ENCODE measurements around the gene HMOX1.
A peak's percentile ranks its signal among the peaks of the same experiment; 100 is the strongest.

HMOX1 gene, protein sequence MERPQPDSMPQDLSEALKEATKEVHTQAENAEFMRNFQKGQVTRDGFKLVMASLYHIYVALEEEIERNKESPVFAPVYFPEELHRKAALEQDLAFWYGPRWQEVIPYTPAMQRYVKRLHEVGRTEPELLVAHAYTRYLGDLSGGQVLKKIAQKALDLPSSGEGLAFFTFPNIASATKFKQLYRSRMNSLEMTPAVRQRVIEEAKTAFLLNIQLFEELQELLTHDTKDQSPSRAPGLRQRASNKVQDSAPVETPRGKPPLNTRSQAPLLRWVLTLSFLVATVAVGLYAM

DNA sequence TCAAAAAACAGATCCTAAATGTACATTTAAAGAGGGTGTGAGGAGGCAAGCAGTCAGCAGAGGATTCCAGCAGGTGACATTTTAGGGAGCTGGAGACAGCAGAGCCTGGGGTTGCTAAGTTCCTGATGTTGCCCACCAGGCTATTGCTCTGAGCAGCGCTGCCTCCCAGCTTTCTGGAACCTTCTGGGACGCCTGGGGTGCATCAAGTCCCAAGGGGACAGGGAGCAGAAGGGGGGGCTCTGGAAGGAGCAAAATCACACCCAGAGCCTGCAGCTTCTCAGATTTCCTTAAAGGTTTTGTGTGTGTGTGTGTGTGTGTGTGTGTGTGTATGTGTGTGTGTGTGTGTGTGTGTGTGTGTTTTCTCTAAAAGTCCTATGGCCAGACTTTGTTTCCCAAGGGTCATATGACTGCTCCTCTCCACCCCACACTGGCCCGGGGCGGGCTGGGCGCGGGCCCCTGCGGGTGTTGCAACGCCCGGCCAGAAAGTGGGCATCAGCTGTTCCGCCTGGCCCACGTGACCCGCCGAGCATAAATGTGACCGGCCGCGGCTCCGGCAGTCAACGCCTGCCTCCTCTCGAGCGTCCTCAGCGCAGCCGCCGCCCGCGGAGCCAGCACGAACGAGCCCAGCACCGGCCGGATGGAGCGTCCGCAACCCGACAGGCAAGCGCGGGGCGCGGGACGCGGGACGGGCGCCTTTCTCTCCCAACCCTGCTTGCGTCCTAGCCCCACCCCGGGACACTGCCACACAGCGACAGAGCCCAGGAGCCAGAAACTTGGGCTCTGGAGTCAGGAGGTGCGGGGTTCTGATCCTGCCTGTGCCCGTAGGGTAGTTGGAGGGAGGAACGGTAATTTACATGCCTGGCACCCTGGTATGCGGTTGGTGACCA is at the start of gene HMOX1:
HMOX1 (plus strand) TSS at position 560 of the 887 bp plus-strand sequence; CDS start at position 638, 78 bp downstream.
- DNase-seq, result peak; percentile 57

DNA sequence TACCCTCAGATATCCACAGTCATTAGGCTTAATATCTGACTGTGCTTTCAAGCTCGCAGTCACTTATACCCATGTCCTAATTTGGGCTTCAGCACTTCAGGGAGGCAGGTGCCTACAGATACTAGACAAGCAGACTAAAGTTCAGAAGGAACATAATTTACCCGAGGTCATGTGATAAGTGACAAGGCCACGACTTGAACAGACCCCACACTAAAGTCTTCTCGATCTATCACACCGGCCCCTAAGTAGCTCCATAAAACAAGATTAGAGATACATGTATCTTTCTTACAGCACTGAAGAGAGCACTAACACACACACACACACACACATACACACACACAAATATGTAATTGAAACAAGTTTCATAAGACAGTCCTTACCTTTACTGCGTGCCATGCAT is 48.6 kb upstream of the HMOX1 start:
- DNase-seq, result no peak

DNA sequence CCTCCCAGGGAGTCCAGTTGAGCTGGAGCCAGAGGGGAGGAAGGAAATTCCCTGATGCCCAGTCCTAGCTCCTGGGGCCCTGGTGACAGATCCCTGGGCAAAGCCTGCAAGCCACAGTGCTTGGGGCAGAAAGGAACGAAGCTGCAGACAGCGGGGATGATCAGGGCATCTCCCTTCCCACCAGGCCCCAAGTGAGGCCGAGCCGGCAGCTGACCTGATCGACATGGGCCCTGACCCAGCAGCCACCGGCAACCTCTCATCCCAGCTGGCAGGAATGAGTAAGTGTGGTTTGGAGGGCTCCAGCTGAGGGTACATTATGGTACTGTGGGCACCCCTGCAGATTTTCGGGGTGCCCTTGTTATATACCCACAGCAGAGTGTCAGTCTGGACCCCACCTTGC is 47.7 kb upstream of the HMOX1 start:
- DNase-seq, result no peak

DNA sequence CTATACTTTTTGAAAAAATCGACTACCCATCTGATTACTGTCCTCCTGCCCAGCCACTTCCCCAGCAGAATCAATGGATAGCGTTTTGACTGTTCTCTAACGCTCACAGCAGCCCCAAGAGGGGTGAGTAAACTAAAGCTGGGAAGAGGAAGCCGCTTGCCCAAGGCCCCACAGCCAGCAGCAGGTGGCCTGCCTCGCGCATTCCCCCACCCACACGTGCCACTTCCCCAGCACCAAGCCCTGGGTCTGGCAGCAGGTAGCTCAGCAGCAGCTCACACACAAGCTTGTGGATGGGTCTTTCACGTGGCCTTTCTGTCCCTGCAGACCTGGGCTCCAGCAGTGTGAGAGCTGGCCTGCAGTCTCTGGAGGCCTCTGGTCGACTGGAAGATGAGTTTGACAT is 46.9 kb upstream of the HMOX1 start:
- DNase-seq, result peak; percentile 17

DNA sequence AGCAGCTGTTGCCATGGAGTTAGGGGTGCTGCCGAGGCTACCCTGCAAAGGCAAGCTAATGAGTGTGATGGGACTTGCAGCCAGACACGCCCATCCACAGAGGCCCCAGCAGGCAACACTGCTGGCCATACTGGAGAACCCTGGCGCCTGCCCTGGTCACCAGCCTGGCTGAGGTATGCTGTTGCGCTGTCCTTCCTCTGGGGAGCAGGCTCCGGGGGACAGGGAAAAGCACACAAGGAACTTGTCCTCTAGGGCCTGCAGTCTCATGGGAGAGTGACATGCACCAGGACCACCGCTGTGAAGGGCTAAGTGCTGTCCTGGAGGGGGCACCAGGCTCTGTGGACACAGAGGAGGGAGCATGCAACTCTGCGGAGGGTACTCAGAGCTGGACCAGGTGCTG is 45.4 kb upstream of the HMOX1 start:
- DNase-seq, result no peak

DNA sequence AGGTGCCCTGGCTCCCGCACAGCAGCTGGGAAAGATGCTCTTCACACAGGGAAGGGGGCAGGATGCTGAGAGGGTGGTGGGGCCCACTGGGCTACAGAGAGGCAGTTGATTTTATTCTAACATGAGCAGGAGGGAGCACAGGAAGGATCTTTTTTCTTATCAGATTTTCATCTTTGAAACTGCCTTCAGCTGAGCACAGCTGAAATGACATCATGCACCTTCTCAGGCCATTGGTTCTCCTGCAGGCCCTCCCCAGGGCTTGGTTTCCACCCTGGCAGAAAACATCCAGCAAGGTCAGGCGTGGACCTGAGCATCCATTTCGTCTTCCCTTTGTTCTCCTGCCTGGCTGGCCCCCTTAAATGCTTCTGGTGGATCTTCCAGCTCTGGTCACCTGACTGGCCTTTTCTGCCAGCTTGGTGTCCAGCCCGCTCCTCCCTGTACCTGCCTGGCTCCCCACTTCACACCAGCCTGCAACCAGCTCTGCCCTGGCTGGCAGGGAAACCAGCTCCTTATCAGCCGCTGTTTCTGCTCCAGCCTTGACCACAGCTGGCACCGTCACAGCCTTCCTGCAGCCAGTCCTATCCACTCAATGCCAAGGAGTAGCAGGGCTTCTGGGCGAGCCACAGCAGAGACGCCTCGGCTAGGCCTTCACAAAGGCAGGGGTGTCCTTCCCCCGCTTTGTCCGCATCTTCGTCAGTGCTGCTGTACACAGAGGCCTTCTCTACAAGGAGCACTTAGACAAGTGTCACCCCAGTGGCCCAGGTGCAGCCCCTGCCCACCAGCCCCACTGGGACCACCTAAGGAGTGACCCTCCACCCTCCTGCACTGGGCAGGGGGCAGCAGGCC is 44.7 kb upstream of the HMOX1 start:
- DNase-seq, result no peak

DNA sequence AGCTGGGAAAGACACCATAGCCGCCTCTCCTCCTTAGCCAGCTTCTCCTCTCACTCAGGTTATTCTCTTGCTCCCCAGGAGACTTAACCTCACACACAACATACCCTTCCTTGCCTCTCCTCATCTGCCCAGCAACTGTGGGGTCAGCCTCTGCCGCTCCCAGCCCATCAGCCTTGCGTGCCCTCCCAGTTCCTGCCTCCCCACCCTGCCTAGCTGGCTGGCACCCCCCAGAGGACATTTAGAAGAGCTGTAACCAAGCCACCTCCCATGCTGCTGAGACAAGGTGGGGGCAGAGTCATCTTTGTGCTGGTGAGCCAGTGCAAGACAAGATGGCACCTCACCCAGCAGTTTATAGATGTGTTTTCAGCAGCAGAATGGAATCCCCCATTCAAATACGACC is 43.0 kb upstream of the HMOX1 start:
- DNase-seq, result peak; percentile 30

DNA sequence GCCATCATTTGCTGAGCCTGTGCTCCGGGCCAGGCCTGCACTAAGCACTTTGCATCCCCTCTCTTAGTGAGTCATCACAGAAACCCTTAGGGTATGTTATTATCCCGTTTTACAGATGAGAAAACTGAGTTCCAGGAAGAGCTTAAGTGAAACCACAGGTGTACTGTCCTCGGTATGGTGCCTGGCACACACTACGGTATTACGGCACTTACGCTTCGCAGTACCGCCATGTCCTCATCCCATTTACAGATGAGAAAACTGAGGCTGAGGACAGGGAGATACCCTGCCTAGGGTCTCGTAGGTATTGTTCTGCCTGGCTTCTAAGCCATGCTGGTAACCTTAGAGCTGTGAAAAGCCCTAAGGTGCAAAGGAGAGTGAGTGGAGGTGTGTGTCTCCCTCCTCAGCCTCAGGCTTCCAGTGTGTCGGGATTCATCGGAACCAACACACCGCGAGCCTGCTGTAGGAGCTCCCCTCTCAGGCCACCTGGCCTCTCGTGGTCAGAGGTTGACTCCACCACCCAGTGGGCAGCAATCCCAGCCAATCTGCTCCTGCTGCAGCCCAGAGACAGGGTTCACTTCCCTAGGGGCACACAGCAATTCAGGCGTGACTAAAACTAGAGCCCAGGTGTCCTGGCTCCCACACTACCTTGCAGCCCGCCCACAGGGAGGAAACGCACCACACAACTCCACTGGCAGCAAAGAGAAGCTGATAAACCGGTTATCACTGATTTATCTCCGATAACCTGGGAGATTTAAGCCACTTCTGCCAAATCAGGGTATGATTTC is 39.6 kb upstream of the HMOX1 start:
- no peak for DNase-seq

DNA sequence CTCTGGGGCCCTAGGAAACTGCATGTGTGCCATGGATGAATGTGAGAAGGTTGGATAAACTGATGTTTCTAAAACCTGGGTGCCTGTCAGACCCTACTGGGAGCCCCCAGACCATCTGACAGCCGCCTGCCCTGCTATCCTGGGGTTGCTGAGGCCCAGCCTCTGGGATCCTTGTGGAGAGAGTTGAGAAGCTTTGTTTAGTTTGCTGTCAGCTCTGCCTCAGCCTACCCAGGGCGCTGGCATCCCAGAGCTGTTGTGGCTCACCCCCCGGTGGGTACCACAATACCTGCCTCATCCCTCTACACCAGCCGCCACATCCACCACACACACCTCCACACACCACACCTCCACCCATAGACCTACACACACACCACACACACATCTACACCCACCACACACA is 38.5 kb upstream of the HMOX1 start:
- no peak for DNase-seq

DNA sequence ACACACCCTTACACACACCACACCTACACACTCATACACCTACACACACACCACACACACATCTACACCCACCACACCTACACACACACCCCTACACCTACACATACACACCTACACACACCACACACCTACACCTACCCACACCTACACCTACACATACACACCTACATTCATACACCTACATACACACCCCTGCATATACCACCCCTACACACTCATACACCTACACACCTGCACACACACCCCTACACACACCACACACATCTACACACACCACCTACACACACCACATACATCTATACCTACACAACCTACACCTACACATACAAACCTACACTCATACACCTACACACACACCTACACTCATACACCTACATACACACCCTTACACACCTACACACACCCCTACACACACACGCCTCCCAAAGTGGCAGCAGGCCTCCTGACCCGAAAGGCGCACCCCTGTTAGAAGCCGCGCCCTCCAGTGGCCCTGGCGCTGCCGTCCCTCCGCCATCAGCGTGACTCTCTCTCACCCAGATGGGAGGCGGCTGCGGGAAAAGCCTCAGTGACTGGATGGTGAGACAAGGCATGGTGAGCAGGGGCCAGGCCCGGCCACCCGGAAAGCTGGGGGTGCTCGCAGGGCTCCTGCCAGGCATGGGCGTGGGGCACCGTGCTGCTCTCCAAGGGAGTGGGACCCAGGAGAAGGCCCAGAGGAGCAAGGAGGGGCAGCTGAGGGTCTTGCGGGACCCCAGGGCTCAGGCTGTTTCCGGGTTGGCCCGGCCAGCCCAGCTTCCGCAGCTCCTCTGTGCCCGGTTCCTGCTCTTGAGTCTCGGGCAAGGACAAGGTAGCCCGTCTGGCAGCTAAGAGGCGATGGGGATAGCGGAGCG is 37.0 kb upstream of the HMOX1 start:
- no peak for DNase-seq

DNA sequence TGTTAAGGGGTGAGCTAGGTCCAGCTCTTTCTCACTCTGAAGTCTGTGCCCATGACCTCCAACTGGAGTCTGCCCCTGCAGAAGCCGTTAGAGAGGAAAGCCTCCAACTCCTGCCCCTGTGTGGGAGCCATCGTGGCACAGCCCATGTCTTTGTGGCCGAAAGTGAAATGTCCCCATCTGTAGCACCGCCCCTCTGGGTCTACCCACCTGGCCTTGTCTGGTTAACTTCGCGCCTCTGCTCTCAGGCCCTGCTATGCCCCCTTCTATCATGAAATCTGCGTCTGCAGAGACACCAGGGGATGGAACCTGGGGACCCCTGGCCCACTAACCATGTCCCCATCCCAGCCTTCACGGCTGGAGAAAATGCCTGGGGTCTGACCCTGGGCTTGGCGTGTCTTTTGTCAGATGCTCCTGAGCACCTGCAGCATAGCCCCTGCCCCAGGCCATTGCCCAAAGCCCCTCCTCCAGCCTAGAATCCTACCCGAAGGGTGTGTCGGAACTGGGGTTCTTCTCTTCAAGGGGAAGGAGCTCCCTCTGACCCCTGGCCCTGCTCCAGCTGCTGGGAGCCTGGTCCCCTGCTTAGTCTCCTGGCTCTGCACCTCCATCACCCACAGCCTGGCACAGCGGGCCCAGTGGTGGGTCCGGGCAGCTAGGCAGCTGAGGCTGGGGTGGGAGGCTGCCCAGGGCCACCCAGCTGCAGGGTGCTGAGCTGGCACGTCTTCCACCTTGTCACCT is 35.8 kb upstream of the HMOX1 start:
- no peak for DNase-seq

DNA sequence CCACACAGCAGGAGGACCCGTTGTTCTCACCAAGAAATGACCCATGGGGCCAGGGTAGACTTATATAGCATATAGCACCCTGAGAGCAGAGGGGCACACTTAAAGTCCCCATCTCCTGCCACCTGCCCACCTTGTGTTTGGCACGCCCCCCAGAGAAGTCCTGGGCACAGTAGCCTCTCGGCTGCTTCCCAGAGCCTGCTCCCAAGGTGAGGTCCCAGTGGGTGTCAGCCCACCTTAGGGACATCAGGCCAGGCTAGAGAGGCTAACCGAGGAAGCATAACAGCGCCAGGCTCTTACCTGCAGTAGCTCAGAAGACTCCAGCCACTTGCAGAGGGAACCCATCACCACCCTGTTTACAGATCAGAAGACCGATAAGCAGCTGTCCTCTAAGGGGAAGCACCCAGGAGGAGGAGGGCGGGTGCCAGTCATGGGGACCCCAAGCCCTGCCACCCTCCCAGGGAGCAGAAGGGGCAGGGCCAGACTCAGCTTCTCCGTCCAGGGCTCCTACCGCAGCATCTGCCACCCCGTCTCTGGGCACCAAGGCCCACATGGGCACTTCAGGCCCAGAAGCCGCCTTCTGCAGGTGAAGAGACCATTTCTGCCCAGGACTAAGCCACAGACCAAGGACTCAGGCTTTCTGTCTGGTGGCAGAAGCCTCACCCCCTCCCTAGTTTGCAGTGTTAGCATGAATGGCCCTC is 34.9 kb upstream of the HMOX1 start:
- no peak for DNase-seq

DNA sequence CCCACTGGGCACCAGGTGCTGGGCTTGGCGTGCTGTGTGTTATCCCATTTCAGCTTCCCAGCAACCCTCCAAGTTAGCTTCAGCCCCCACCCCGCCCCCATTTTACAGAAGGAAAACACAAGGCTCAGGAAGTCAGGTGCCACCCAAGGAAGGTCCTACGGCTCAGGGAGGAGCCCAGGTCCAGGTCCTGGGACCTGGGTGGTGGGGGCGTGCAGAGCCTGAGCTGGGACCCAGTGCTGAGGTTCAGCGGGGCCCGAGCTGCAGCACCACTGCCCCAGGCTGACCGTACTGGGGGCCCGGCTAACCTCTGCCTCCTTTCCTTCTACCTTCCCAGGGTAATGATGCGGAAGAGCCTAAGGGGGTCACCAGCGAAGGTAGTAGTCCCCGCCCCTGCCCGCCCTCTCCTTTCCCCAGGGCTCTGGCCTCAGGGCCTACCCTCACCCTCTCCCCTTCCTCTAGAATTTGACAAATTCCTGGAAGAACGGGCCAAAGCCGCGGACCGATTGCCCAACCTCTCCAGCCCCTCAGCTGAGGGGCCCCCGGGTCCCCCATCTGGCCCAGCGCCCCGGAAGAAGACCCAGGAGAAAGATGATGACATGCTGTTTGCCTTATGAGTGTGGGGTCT is 34.2 kb upstream of the HMOX1 start:
- DNase-seq, result no peak

DNA sequence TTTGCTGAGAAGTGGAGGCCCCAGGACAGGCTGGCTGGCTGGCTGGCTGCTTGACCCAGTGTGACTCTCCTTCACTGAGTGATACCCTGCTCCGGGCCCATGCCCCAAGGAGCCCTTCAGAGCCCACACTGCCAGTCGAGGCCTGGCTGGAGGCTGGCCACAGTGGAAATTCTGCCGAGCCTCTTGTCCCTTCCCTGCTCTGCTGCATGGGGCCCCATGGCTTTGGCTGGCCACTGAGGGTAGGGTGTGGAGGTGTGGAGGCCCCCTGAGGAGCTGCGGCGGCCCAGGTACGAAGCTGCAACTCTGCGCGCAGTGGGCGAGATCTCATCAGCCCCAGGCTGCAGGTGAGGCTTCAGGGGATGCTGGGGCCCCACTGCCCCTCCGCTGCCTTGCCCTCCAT is 33.4 kb upstream of the HMOX1 start:
- DNase-seq, result no peak

DNA sequence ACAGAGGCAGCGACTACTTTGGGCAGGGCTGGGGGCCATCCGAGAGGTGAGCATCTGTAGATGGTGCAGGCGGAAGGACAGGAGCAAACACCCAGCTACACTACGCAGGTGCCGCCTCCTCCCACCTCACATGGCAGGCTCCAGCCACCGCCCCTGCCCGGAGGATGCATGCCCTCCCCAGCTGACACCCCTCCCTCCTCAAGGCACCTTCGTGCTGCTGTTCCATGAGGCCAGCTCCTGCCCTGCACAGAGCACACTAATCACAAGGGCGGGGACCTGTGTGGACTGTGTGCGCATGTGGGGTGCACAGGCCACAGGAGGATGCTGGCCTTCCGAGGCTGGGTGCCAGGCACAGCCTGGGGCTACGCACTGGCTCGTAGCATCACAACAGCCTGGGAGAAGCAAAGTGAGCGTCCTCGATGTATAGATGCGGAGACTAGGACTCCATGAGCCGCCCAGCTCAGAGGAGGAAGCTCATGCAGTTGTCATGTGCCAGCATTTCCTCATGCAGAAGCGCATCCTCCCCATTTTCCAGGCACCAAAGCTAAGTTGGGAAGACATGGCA is 32.8 kb upstream of the HMOX1 start:
- DNase-seq, result no peak

DNA sequence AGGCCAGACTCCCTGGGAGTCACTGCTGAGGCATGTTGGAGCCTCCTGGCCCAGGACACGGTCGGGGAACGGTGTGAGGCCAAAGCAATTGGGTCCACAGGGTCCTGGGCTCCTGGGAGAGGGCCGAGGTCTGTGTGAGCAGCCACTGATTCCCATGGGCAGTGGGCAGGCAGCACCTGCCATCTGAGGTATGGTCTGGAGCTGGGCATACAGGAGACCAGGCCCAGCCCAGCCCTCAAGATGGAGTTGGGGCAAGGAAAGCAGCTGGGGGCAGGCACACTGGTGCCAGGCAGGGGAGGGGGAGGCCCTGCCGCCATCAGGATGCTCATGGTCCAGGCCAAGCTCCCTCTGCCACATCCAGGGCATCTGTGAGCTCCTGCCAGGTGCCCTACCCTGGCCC is 32.2 kb upstream of the HMOX1 start:
- no peak for DNase-seq

DNA sequence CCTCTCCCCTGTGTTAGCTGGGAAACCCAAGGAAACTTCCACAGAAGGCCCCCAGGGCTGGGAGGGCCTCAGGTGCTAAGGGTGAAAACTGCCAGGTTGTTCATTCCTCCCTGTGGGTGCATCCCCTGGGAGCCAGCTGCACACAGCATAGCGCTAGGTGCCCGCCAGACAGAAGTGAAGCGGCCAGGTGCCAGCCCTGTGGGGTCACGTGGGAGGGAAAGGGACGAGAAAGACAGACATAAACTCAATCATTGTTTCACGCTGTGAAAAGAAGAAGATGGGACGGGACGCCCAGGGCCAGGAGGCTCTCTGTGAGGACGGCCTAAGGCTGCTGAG is 31.6 kb upstream of the HMOX1 start:
- no peak for DNase-seq

DNA sequence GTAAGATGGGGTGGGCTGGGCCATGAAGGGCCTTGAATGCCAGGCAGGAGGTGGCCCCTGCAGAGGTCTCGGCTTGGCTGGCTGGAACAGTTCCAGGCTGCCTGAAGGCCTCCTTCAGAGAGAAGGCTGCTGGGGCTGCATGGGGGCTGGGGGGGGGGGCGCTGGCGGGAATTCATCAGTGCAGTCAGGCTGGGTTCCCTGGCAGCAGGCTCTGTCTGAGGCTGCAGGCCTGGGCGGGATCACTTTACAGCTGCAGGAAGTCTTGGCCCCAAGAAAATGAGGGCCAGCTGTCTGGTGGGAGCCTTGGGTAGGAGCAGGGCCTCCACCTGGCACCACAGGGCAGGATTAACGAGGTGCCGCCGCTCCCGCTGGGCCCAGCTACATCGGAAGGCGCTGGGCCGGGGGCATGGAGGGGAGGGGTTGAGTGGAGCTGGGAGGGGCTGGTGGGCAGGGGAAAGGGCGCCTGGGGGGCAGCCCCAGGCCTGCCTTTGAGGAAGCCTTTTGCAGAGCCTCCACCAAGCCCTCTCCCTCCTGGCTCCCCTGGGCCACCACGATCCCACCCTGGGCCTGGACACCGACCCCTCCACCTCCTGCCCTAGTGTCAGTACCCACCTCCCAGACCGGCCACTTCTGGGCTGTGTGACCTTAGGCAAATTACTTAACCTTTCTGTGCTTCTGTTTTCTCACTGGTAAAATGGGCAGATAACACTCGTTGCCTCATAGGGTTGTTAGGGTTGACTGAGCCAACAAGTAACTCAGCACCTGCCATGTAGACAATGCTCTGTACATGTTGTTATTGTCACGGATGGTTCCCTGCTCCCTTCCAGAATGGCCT is 31.0 kb upstream of the HMOX1 start:
- no peak for DNase-seq
